ENCODE results near the gene NELFCD.

DNA sequence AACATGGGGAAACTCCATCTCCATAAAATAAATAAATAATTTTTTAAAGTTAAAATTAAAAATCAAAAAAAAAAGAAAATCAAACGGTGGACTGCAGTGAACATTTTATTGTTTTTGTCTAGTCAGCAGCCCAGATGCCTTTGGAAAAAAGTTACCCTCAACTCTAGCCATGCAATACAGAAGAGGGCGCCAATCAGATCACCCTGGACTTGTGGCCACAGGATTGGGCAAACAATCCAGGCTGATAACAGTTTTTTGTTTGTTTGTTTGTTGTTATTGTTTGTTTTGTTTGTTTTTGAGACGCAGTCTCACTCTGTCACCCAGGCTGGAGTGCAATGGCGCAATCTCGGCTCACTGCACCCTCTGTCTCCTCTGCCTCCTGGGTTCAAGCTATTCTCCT, 30.5 kb upstream of the NELFCD start:
- TF ChIP-seq ZNF274 (IDR thresholded peaks at IDR 0.05; ENCODE audit: low read depth, low read length) (no peak), YY1 (IDR thresholded peaks at IDR 0.05; ENCODE audit: insufficient read depth, insufficient read length) (no peak), SUZ12 (IDR thresholded peaks at IDR 0.05; ENCODE audit: extremely low read depth, insufficient read depth, insufficient read length) (no peak)
